Tibial nerve (tissue), 4 donors: ENCODE data around the gene RUVBL1.

ENCODE experiments used
- EP300 ChIP-seq, 2 donors: sonication (generic); formaldehyde crosslinking; IDR thresholded peaks; one replicate each; pipeline ENCODE4 v1.6.1; 2017; ENCODE audit warnings: antibody characterized with exemption in 2 of 2, mild to moderate bottlenecking in 1 of 2
- POLR2A ChIP-seq, 2 donors: fragments of 450-650 bp; IDR thresholded peaks; one replicate each; pipeline ENCODE4 v1.6.1; 2017; ENCODE audit warnings: antibody characterized with exemption in 2 of 2, mild to moderate bottlenecking in 2 of 2, moderate library complexity in 2 of 2
- TF ChIP-seq, protein P1 (sequence below), 5 experiments: fragments of 200-600 bp in 3 of 5; fragments of 450-650 bp in 2 of 5; sonication (generic) in 3 of 5; IDR thresholded peaks; one replicate each; pipeline ENCODE4 v1.5.1; 2016 to 2019; ENCODE audit warnings: antibody characterized with exemption in 5 of 5, mild to moderate bottlenecking in 3 of 5, moderate library complexity in 2 of 5

DNA sequence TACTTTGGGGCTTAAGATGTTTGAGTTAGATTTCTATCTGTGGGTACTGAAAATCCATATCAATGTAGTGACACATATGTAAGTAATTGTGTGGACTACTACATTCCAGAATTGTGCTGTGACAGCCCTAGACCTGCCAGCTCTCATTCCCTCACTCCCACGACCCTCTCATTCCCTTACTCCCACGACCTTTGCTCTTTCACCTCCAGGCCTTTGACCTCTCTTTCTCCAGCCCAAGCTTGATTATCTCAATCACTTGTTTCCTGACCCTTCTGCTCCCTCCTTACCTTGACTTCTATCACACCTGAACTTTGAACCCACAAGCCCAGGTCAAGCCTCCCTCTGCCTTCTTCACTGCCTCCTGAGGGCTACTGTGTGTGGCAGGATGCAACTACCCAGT, 3.6 kb upstream of the RUVBL1 start:
- TF ChIP-seq, protein P1, sequence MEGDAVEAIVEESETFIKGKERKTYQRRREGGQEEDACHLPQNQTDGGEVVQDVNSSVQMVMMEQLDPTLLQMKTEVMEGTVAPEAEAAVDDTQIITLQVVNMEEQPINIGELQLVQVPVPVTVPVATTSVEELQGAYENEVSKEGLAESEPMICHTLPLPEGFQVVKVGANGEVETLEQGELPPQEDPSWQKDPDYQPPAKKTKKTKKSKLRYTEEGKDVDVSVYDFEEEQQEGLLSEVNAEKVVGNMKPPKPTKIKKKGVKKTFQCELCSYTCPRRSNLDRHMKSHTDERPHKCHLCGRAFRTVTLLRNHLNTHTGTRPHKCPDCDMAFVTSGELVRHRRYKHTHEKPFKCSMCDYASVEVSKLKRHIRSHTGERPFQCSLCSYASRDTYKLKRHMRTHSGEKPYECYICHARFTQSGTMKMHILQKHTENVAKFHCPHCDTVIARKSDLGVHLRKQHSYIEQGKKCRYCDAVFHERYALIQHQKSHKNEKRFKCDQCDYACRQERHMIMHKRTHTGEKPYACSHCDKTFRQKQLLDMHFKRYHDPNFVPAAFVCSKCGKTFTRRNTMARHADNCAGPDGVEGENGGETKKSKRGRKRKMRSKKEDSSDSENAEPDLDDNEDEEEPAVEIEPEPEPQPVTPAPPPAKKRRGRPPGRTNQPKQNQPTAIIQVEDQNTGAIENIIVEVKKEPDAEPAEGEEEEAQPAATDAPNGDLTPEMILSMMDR (IDR thresholded peaks at IDR 0.05), result no peak
- TF ChIP-seq POLR2A (IDR thresholded peaks at IDR 0.05), result no peak
- no peak for TF ChIP-seq EP300 (IDR thresholded peaks at IDR 0.05)
